Hepatocyte (in vitro differentiated cells): ENCODE data around the gene FGF12. TPM values are rescaled to one million over a fixed set of nuclear protein-coding genes. Genes with fewer than 3 reads are reported as not detected.

Source experiments
- DNase-seq: peaks from one replicate; pipeline ENCODE4 v3.0.0-alpha.2; 2016; ENCODE audit warnings: low spot score
- H2AFZ ChIP-seq: fragments of 200-600 bp; sonication (generic); 2 replicates; pipeline ENCODE4 v1.6.0; 2016; ENCODE audit warnings: antibody characterized with exemption, mild to moderate bottlenecking
- H3K27ac ChIP-seq: fragments of 200-600 bp; sonication (generic); 2 replicates; pipeline ENCODE4 v1.5.1; 2016; ENCODE audit warnings: mild to moderate bottlenecking
- H3K27me3 ChIP-seq: fragments of 200-600 bp; sonication (generic); 2 replicates; pipeline ENCODE4 v1.6.1; 2016
- H3K36me3 ChIP-seq: fragments of 200-600 bp; sonication (generic); replicated peaks from 2 replicates; pipeline ENCODE4 v1.5.1; 2016; ENCODE audit warnings: low read depth; ENCODE audit not compliant: insufficient read depth
- H3K4me1 ChIP-seq: fragments of 200-600 bp; sonication (generic); 2 replicates; pipeline ENCODE4 v1.5.1; 2016; ENCODE audit warnings: mild to moderate bottlenecking, moderate library complexity; ENCODE audit not compliant: insufficient read depth
- H3K4me2 ChIP-seq: fragments of 200-600 bp; sonication (generic); 2 replicates; pipeline ENCODE4 v1.6.0; 2016
- H3K4me3 ChIP-seq: fragments of 200-600 bp; sonication (generic); 2 replicates; pipeline ENCODE4 v1.5.1; 2016; ENCODE audit warnings: mild to moderate bottlenecking
- H3K79me2 ChIP-seq: fragments of 200-600 bp; sonication (generic); 2 replicates; pipeline ENCODE4 v1.6.0; 2017; ENCODE audit warnings: mild to moderate bottlenecking
- H3K9me2 ChIP-seq: fragments of 200-600 bp; sonication (generic); replicated peaks from 2 replicates; pipeline ENCODE4 v1.6.0; 2017; ENCODE audit warnings: mild to moderate bottlenecking; ENCODE audit not compliant: insufficient read depth
- H3K9me3 ChIP-seq: fragments of 200-600 bp; sonication (generic); 2 replicates; pipeline ENCODE4 v1.5.1; 2016; ENCODE audit warnings: low read depth, mild to moderate bottlenecking
- H4K20me1 ChIP-seq: fragments of 200-600 bp; sonication (generic); 2 replicates; pipeline ENCODE4 v1.6.0; 2016; ENCODE audit warnings: mild to moderate bottlenecking; ENCODE audit not compliant: insufficient read depth, poor library complexity, severe bottlenecking
- EZH2 ChIP-seq: fragments of 200-600 bp; sonication (generic); IDR thresholded peaks from 2 replicates; pipeline ENCODE4 v1.6.1; 2016; ENCODE audit warnings: antibody characterized with exemption, mild to moderate bottlenecking, borderline replicate concordance
- EZH2phosphoT487 ChIP-seq: fragments of 200-600 bp; sonication (generic); IDR thresholded peaks from one replicate; pipeline ENCODE4 v1.6.1; 2018; ENCODE audit warnings: antibody characterized with exemption, mild to moderate bottlenecking, low read depth, moderate library complexity; ENCODE audit not compliant: unreplicated experiment, severe bottlenecking
- WGBS: methylation state at CpG from one replicate; pipeline ENCODE4 v1.1.6; 2016; ENCODE audit warnings: low lambda C conversion rate; ENCODE audit errors: missing lambda C conversion rate; 5-methylcytosine and 5-hydroxymethylcytosine counted together
- polyA plus RNA-seq: library from polyadenylated mRNA; unstranded; fragments of >200 nt; fragmentation: Nextera tagmentation; extraction: Ambion mirVana; gene quantifications from 2 replicates; pipeline ENCODE4 v1.2.1, GENCODE V29; 2016
- total RNA-seq: library from RNA; depleted of rRNA; stranded (reverse); fragments of >200 nt; gene quantifications from 2 replicates; pipeline ENCODE4 v1.2.3, GENCODE V29; 2014
- TF ChIP-seq, protein P1 (sequence below): fragments of 200-600 bp; sonication (generic); IDR thresholded peaks from 2 replicates; pipeline ENCODE4 v1.5.1; 2016; ENCODE audit warnings: antibody characterized with exemption, mild to moderate bottlenecking; ENCODE audit not compliant: poor library complexity

The FGF12 gene
- total and polyA plus RNA-seq, 2 experiments from 2014 or later, result 2.1 TPM

DNA sequence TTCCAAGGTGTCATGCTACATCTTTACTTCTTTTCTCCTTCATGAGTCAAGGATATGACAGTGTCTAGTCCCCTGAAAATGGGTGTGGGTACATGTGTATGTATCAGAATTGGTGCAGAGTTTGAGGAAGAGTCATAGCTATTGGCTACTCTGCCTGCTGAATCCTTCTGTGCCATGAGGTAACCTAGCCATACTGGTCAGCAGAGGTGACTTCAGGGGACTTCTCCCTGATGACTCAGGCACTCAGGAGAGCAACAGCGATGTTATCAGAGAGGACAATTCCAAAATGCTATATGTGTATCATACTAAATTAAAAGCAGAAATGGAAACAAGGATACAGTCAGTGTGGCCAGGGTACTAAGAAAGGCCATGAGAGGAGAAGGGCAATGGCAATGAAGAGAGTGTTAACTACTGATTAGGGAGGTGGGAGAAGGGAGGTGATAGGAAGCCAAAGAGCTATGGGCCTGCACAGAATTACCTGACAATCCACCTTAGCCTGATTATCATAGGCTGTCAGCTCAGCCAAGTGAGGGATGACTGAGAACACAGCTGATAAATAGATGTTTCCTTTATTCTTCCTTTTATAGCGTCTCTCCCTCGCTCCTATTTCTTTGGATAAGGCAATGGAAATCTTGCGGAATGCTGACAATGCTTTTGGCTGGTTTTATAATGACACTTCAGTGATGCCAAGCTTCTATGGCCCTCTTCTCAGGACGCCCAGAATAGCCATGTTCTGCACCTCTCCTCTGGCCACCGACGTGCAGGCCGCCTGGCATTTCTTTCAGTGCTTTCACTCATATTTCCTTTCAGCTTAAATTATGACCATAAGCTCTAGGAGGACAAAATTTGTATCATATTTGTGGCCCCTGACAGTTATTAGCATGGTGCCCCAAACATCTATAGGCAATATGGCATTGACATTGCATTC lies 90.6 kb downstream of the FGF12 start:
- H2AFZ ChIP-seq, result no peak overlapping the region

GRCh38 chr3:192629429-192629828 lies 97.9 kb downstream of the FGF12 start:
- Histone ChIP-seq H3K4me3 (no peak overlapping the region), H3K9me2 (no peaks in the 10 kb centered on the region), H3K27ac (no peak overlapping the region), H3K4me1 (no peaks in the 10 kb centered on the region), H3K9me3 (no peaks in the 10 kb centered on the region), H3K27me3 (no peaks in the 10 kb centered on the region), H3K4me2 (no peak overlapping the region), H3K36me3 (no peaks in the 10 kb centered on the region), H3K79me2 (no peaks in the 10 kb centered on the region), H2AFZ (no peak overlapping the region), H4K20me1 (no peaks in the 10 kb centered on the region)
- no peak for TF ChIP-seq EZH2phosphoT487
- TF ChIP-seq, protein P1, sequence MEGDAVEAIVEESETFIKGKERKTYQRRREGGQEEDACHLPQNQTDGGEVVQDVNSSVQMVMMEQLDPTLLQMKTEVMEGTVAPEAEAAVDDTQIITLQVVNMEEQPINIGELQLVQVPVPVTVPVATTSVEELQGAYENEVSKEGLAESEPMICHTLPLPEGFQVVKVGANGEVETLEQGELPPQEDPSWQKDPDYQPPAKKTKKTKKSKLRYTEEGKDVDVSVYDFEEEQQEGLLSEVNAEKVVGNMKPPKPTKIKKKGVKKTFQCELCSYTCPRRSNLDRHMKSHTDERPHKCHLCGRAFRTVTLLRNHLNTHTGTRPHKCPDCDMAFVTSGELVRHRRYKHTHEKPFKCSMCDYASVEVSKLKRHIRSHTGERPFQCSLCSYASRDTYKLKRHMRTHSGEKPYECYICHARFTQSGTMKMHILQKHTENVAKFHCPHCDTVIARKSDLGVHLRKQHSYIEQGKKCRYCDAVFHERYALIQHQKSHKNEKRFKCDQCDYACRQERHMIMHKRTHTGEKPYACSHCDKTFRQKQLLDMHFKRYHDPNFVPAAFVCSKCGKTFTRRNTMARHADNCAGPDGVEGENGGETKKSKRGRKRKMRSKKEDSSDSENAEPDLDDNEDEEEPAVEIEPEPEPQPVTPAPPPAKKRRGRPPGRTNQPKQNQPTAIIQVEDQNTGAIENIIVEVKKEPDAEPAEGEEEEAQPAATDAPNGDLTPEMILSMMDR, result no peak
- TF ChIP-seq EZH2, result no peak
- DNase-seq, result no peak
- WGBS, result 77% methylated on average over 3 of the region's 3 CpGs

More for the DNA sequence above, 90.6 kb downstream of the FGF12 start:
- WGBS, result 89% methylated on average over 8 of the region's 8 CpGs
- TF ChIP-seq EZH2 (no peak), EZH2phosphoT487 (no peak)
- TF ChIP-seq, protein P1, result no peak
- no peaks in the 10 kb centered on the region for H3K27me3 ChIP-seq
- H3K4me3 ChIP-seq, result no peak overlapping the region
- H3K79me2 ChIP-seq, result no peaks in the 10 kb centered on the region
- no peaks in the 10 kb centered on the region for H3K4me1 ChIP-seq
- H4K20me1 ChIP-seq, result no peaks in the 10 kb centered on the region
- no peaks in the 10 kb centered on the region for H3K36me3 ChIP-seq
- DNase-seq, result no peak
- no peaks in the 10 kb centered on the region for H3K9me2 ChIP-seq
- no peaks in the 10 kb centered on the region for H3K9me3 ChIP-seq
- H3K4me2 ChIP-seq, result no peak overlapping the region
- H3K27ac ChIP-seq, result no peak overlapping the region

DNA sequence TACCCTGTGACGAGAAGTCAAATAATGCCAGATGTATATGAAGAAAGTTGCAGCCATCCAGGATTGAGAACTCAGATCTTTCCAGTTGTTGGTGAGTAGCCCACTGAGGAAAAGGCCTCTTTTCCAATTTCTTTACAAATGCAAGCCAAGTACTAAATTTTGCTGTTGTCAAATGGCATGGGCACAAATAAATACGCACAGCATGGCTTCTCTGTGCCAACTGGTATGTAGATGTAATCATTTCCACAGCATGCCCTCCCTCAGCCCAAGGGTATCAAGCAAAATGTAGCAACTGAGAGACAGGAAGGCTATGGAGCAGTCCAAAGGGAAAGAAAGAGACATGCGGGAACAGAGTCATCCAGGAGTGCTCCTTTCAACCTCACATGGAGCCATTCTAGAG lies 105.4 kb downstream of the FGF12 start:
- H2AFZ ChIP-seq, result no peak overlapping the region
- no peak overlapping the region for H3K4me2 ChIP-seq
- H3K9me3 ChIP-seq, result no peaks in the 10 kb centered on the region
- H3K79me2 ChIP-seq, result no peaks in the 10 kb centered on the region
- H3K36me3 ChIP-seq, result no peaks in the 10 kb centered on the region
- no peak overlapping the region for H3K27ac ChIP-seq
- H3K9me2 ChIP-seq, result no peaks in the 10 kb centered on the region
- no peak for TF ChIP-seq EZH2
- TF ChIP-seq EZH2phosphoT487, result no peak
- TF ChIP-seq, protein P1, result no peak
- H3K27me3 ChIP-seq, result no peaks in the 10 kb centered on the region
- 94% methylated on average over 3 of the region's 3 CpGs for WGBS
- H4K20me1 ChIP-seq, result no peaks in the 10 kb centered on the region
- H3K4me3 ChIP-seq, result no peak overlapping the region
- no peak for DNase-seq
- H3K4me1 ChIP-seq, result no peaks in the 10 kb centered on the region
